ENCODE results near the gene IL24.

Gene IL24

DNA sequence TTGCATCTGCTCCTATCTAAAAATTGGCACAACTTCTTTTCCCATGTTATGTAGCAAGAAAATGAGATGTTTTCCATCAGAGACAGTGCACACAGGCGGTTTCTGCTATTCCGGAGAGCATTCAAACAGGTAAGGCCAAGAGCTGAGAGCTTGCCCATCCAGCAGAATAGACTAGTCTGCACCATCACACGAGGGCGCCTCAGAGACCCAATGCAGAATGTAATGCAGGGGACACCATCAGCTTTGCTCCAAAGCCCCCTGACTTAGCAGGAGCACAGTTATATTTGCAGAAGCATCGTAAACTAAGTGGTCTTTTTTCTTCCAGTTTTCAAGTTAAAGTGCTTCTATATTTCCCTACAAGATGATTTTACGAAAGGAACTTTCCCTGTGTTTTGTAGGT, 4.7 kb downstream of the IL24 start:
- no peaks in the 10 kb centered on the region for H3K9me2 ChIP-seq (replicated peaks; ENCODE audit: control insufficient read depth, low read length)
- H4K20me1 ChIP-seq (ENCODE audit: control insufficient read depth, insufficient read depth, low read depth, low read length), result no peaks in the 10 kb centered on the region
- H3F3A ChIP-seq (ENCODE audit: control insufficient read depth, insufficient read depth), result no peaks in the 10 kb centered on the region
- TF ChIP-seq, protein P1, sequence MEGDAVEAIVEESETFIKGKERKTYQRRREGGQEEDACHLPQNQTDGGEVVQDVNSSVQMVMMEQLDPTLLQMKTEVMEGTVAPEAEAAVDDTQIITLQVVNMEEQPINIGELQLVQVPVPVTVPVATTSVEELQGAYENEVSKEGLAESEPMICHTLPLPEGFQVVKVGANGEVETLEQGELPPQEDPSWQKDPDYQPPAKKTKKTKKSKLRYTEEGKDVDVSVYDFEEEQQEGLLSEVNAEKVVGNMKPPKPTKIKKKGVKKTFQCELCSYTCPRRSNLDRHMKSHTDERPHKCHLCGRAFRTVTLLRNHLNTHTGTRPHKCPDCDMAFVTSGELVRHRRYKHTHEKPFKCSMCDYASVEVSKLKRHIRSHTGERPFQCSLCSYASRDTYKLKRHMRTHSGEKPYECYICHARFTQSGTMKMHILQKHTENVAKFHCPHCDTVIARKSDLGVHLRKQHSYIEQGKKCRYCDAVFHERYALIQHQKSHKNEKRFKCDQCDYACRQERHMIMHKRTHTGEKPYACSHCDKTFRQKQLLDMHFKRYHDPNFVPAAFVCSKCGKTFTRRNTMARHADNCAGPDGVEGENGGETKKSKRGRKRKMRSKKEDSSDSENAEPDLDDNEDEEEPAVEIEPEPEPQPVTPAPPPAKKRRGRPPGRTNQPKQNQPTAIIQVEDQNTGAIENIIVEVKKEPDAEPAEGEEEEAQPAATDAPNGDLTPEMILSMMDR (IDR thresholded peaks at IDR 0.05; ENCODE audit: low read depth, low read length, poor library complexity, severe bottlenecking), result no peak
- TF ChIP-seq EZH2phosphoT487 (IDR thresholded peaks at IDR 0.05; ENCODE audit: borderline replicate concordance, low read length), result no peak
- H3K27ac ChIP-seq (ENCODE audit: low read depth, low read length), result no peak overlapping the region
- peaks cover 2% of the 10 kb centered on the region; the same call in 1 of the 2 replicates for H3K4me1 ChIP-seq (ENCODE audit: control insufficient read depth, low read length)
- H3K9me3 ChIP-seq (ENCODE audit: control insufficient read depth, insufficient read depth, low read length), result no peaks in the 10 kb centered on the region
- no peaks in the 10 kb centered on the region for H3K79me2 ChIP-seq (ENCODE audit: control insufficient read depth, low read length)
- H3K4me2 ChIP-seq (ENCODE audit: low read length), result no peak overlapping the region
- no peak overlapping the region for H3K4me3 ChIP-seq (ENCODE audit: low read length)
- no peaks in the 10 kb centered on the region for H3K36me3 ChIP-seq (ENCODE audit: control insufficient read depth, low read length)
- H3K27me3 ChIP-seq (ENCODE audit: control insufficient read depth, low read length), result peaks cover 21% of the 10 kb centered on the region

DNA sequence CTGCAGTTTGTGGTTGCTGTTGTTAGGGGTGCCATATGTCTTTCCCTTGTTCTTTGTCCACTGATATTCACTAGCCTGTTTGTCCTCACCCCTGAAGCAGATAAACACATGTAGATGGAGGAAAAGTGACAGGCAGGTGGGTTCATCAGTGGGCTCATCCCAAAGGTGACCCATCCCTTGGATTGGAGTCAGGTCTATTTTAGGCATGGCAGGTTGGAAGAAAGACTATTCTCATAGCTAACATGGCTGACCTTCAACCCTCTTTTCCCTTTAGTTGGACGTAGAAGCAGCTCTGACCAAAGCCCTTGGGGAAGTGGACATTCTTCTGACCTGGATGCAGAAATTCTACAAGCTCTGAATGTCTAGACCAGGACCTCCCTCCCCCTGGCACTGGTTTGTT, 5.5 kb downstream of the IL24 start:
- Histone ChIP-seq H3K27me3 (ENCODE audit: control insufficient read depth, low read length) (peaks cover 21% of the 10 kb centered on the region), H3K9me2 (replicated peaks; ENCODE audit: control insufficient read depth, low read length) (no peaks in the 10 kb centered on the region), H3K36me3 (ENCODE audit: control insufficient read depth, low read length) (no peaks in the 10 kb centered on the region), H3F3A (ENCODE audit: control insufficient read depth, insufficient read depth) (no peaks in the 10 kb centered on the region), H4K20me1 (ENCODE audit: control insufficient read depth, insufficient read depth, low read depth, low read length) (no peaks in the 10 kb centered on the region), H3K27ac (ENCODE audit: low read depth, low read length) (no peak overlapping the region), H3K79me2 (ENCODE audit: control insufficient read depth, low read length) (no peaks in the 10 kb centered on the region), H3K4me1 (ENCODE audit: control insufficient read depth, low read length) (peaks cover 2% of the 10 kb centered on the region; the same call in 1 of the 2 replicates), H3K9me3 (ENCODE audit: control insufficient read depth, insufficient read depth, low read length) (no peaks in the 10 kb centered on the region), H3K4me2 (ENCODE audit: low read length) (no peak overlapping the region), H3K4me3 (ENCODE audit: low read length) (no peak overlapping the region)
- TF ChIP-seq, protein P1 (IDR thresholded peaks at IDR 0.05; ENCODE audit: low read depth, low read length, poor library complexity, severe bottlenecking), result no peak
- no peak for TF ChIP-seq EZH2phosphoT487 (IDR thresholded peaks at IDR 0.05; ENCODE audit: borderline replicate concordance, low read length)

DNA sequence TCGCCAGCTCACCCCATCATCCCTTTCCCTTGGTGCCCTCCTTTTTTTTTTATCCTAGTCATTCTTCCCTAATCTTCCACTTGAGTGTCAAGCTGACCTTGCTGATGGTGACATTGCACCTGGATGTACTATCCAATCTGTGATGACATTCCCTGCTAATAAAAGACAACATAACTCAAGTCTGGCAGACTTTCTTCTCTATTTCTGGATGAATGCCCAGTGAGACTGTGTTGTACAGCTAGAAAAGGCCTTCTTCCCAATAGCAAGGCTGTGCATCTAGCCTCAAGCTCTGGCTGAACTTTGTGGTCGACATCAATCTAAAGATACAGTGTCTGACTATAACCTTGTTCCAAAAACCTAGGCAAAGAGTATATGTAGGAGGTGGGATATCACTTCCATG, 6.4 kb downstream of the IL24 start:
- H3K27me3 ChIP-seq (ENCODE audit: control insufficient read depth, low read length), result peaks cover 28% of the 10 kb centered on the region
- H3K4me1 ChIP-seq (ENCODE audit: control insufficient read depth, low read length), result peaks cover 2% of the 10 kb centered on the region; the same call in 1 of the 2 replicates
- H3K79me2 ChIP-seq (ENCODE audit: control insufficient read depth, low read length), result no peaks in the 10 kb centered on the region
- H3K9me2 ChIP-seq (replicated peaks; ENCODE audit: control insufficient read depth, low read length), result no peaks in the 10 kb centered on the region
- H4K20me1 ChIP-seq (ENCODE audit: control insufficient read depth, insufficient read depth, low read depth, low read length), result no peaks in the 10 kb centered on the region
- no peaks in the 10 kb centered on the region for H3K9me3 ChIP-seq (ENCODE audit: control insufficient read depth, insufficient read depth, low read length)
- no peak for TF ChIP-seq EZH2phosphoT487 (IDR thresholded peaks at IDR 0.05; ENCODE audit: borderline replicate concordance, low read length)
- TF ChIP-seq, protein P1 (IDR thresholded peaks at IDR 0.05; ENCODE audit: low read depth, low read length, poor library complexity, severe bottlenecking), result no peak
- H3K4me2 ChIP-seq (ENCODE audit: low read length), result no peak overlapping the region
- H3F3A ChIP-seq (ENCODE audit: control insufficient read depth, insufficient read depth), result no peaks in the 10 kb centered on the region
- H3K36me3 ChIP-seq (ENCODE audit: control insufficient read depth, low read length), result no peaks in the 10 kb centered on the region
- no peak overlapping the region for H3K27ac ChIP-seq (ENCODE audit: low read depth, low read length)
- no peak overlapping the region for H3K4me3 ChIP-seq (ENCODE audit: low read length)

Measured in DOHH2 (cell line).